ENCODE measurements around the gene PIP4P1.

GRCh38 chr14:20472536-20473169 lies 11.4 kb upstream of the PIP4P1 start:
- no peak for TF ChIP-seq SMAD4 (CRISPR knock-in tag; conservative IDR thresholded peaks at IDR 0.05)
- no peak for TF ChIP-seq POLR2A (conservative IDR thresholded peaks at IDR 0.05)
- no peak for TF ChIP-seq EZH2 (IDR thresholded peaks at IDR 0.05; ENCODE audit: borderline replicate concordance, low read depth, low read length)
- TF ChIP-seq PTBP1 (IDR thresholded peaks at IDR 0.05; ENCODE audit: low read depth, low read length): no peak
- TF ChIP-seq, protein P1, sequence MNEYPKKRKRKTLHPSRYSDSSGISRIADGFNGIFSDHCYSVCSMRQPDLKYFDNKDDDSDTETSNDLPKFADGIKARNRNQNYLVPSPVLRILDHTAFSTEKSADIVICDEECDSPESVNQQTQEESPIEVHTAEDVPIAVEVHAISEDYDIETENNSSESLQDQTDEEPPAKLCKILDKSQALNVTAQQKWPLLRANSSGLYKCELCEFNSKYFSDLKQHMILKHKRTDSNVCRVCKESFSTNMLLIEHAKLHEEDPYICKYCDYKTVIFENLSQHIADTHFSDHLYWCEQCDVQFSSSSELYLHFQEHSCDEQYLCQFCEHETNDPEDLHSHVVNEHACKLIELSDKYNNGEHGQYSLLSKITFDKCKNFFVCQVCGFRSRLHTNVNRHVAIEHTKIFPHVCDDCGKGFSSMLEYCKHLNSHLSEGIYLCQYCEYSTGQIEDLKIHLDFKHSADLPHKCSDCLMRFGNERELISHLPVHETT (CRISPR knock-in tag; conservative IDR thresholded peaks at IDR 0.05 in 1 of 2, IDR thresholded peaks at IDR 0.05 in 1 of 2): no peak
